GM10266 (cell line): Measurements from ENCODE around the gene RANGRF.

Experiments
- DNase-seq: peaks from one replicate; pipeline ENCODE4 v3.0.0; 2012; ENCODE audit errors: extremely low spot score
- CTCF ChIP-seq: IDR thresholded peaks from 2 replicates; pipeline ENCODE4 v1.5.1; 2012; ENCODE audit warnings: mild to moderate bottlenecking, low read depth; ENCODE audit not compliant: control insufficient read depth, insufficient read depth; ENCODE audit errors: missing control alignments

RANGRF gene

GRCh38 chr17:8266648-8267479 lies 21.6 kb upstream of the RANGRF start:
- no peak for DNase-seq
- no peak for TF ChIP-seq CTCF

GRCh38 chr17:8267480-8268147 lies 20.9 kb upstream of the RANGRF start:
- DNase-seq: no peak
- TF ChIP-seq CTCF: no peak

GRCh38 chr17:8268550-8269298 lies 19.7 kb upstream of the RANGRF start:
- no peak for TF ChIP-seq CTCF
- no peak for DNase-seq

GRCh38 chr17:8272421-8272820 lies 16.0 kb upstream of the RANGRF start:
- TF ChIP-seq CTCF: no peak
- no peak for DNase-seq

GRCh38 chr17:8273884-8274444 lies 14.5 kb upstream of the RANGRF start:
- DNase-seq: no peak
- no peak for TF ChIP-seq CTCF

GRCh38 chr17:8274816-8275215 lies 13.7 kb upstream of the RANGRF start:
- no peak for TF ChIP-seq CTCF
- DNase-seq: no peak
